AG04450 (cell line): ENCODE results near the gene BEAN1. TPM values are rescaled to one million over a fixed set of nuclear protein-coding genes. Genes with fewer than 3 reads are reported as not detected.
A peak's percentile ranks its signal among the peaks of the same experiment; 100 is the strongest.

Experiments
- CTCF ChIA-PET: fragments of 300-600, 350-600 bp; formaldehyde crosslinking; extraction: SDS; loops from one replicate; lab custom pipeline; 2022; ENCODE audit warnings: antibody characterized with exemption, inconsistent platforms; lab: Charles Lee
- POLR2A ChIA-PET: fragments of 350-600 bp; formaldehyde crosslinking; extraction: SDS; loops from one replicate; lab custom pipeline; 2021; ENCODE audit warnings: antibody characterized with exemption, inconsistent platforms; lab: Yijun Ruan, JAX
- DNase-seq: peaks from one replicate; pipeline ENCODE4 v3.0.0-alpha.2; 2011; ENCODE audit warnings: low read depth, low spot score
- H3K27ac ChIP-seq: one replicate; pipeline ENCODE4 v1.5.1; 2012; ENCODE audit warnings: low read depth, low read length, control low read depth
- H3K27me3 ChIP-seq: one replicate; pipeline ENCODE4 v1.6.0; 2012; ENCODE audit warnings: low read length; ENCODE audit not compliant: control insufficient read depth, insufficient read depth
- H3K4me3 ChIP-seq: 2 replicates; pipeline ENCODE4 v1.5.1; 2011; ENCODE audit warnings: mild to moderate bottlenecking, low read depth, low read length, control low read depth
- H3K9me3 ChIP-seq: 2 replicates; pipeline ENCODE4 v1.5.1; 2012; ENCODE audit warnings: low read length; ENCODE audit not compliant: control insufficient read depth, insufficient read depth
- CTCF ChIP-seq: IDR thresholded peaks from 2 replicates; pipeline ENCODE4 v1.5.1; 2011; ENCODE audit warnings: low read depth, low read length, control low read depth, inconsistent platforms
- polyA plus RNA-seq: library from polyadenylated mRNA; depleted of rRNA; stranded (reverse); fragments of >200 nt; gene quantifications from 2 replicates; pipeline ENCODE4 v1.2.3, GENCODE V29; 2011

BEAN1 gene
- polyA plus RNA-seq, 1 experiment: not detected

- H3K27me3 ChIP-seq: no peaks in the 10 kb centered on the region
- CTCF ChIA-PET: interaction anchor here (1.7 to 2.1 kb wide), 2 partner anchors 78 to 80 kb away, joined by 7 to 8 read pairs; no protein-coding TSS in a partner anchor
- POLR2A ChIA-PET: no interaction called here
Measured at GRCh38 chr16:66485376-66485775, 58.3 kb downstream of the BEAN1 start.

GRCh38 chr16:66486199-66486772 is 59.2 kb downstream of the BEAN1 start:
- DNase-seq: no peak
- POLR2A ChIA-PET: no interaction called here

More at GRCh38 chr16:66485376-66485775, 58.3 kb downstream of the BEAN1 start:
- DNase-seq: no peak
- H3K4me3 ChIP-seq: no peak overlapping the region
- no peaks in the 10 kb centered on the region; the same call in 1 of the 2 replicates for H3K9me3 ChIP-seq
- no peak for TF ChIP-seq CTCF
- no peak overlapping the region for H3K27ac ChIP-seq

GRCh38 chr16:66486773-66487579 is 59.9 kb downstream of the BEAN1 start:
- Histone ChIP-seq H3K4me3 (no peak overlapping the region), H3K27me3 (no peaks in the 10 kb centered on the region), H3K9me3 (no peaks in the 10 kb centered on the region), H3K27ac (peak overlapping the region; percentile 47)
- no peak for TF ChIP-seq CTCF
- POLR2A ChIA-PET: no interaction called here
- DNase-seq: peak; percentile 45
- CTCF ChIA-PET: interaction anchor here (0.6 to 1.9 kb wide), 7 partner anchors 10 to 129 kb away, joined by 3 to 6 read pairs (median 4); partner anchors contain the start of gene CMTM3

More at GRCh38 chr16:66486199-66486772, 59.2 kb downstream of the BEAN1 start:
- no peaks in the 10 kb centered on the region for H3K27me3 ChIP-seq
- no peaks in the 10 kb centered on the region; the same call in 1 of the 2 replicates for H3K9me3 ChIP-seq
- TF ChIP-seq CTCF: no peak
- peak overlapping the region; percentile 39 for H3K27ac ChIP-seq
- no peak overlapping the region for H3K4me3 ChIP-seq
- CTCF ChIA-PET: interaction anchor here (0.6 to 1.9 kb wide), 7 partner anchors 9 to 128 kb away, joined by 3 to 6 read pairs (median 4); partner anchors contain the start of gene CMTM3

GRCh38 chr16:66487580-66488275 is 60.6 kb downstream of the BEAN1 start:
- CTCF ChIA-PET: interaction anchor here (1.2 to 1.9 kb wide), 4 partner anchors 11 to 81 kb away, joined by 3 to 6 read pairs (median 4); no protein-coding TSS in a partner anchor
- DNase-seq: no peak
- POLR2A ChIA-PET: no interaction called here

More at GRCh38 chr16:66487580-66488275, 60.6 kb downstream of the BEAN1 start:
- Histone ChIP-seq H3K27ac (no peak overlapping the region), H3K27me3 (no peaks in the 10 kb centered on the region), H3K4me3 (no peak overlapping the region), H3K9me3 (no peaks in the 10 kb centered on the region)
- no peak for TF ChIP-seq CTCF
